ENCODE data around the gene KRT13.

Gene KRT13

DNA sequence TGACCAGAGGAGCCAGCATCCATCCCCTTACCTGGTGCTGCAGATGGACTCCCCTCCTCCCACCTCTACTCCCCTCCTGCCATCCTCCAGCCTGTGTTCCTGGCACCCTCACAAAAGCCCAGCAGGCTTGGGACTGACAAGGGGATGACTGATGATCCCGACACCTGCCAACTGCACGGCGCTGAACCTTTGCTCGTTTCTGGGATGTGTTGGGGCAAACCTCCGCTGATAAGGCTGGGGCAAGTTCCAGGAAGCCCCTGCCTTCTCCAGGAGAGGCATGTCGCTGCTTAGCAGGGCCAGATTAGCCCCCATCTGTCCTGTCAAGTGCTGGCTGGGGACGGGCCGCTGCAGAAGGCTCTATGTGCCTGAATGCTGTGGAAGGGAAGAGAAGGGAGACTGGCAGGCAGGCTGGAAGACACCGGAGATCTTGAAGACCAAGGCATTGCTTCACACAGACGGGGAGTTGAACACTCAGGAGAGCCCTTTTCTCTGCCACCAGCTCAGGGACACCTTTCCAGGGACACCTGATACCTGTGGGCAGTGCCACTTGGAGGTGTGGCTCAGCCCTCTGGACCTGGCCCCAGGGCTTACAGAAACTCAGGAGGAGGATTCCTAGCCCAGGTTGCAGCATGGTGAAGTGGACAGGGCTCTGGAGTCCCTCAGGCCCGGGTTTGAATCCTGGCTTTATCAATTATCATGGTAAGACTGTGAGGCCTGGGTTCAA, 14.3 kb upstream of the KRT13 start:
- DNase-seq (ENCODE audit: low read depth in 2 of 2) = no peak

DNA sequence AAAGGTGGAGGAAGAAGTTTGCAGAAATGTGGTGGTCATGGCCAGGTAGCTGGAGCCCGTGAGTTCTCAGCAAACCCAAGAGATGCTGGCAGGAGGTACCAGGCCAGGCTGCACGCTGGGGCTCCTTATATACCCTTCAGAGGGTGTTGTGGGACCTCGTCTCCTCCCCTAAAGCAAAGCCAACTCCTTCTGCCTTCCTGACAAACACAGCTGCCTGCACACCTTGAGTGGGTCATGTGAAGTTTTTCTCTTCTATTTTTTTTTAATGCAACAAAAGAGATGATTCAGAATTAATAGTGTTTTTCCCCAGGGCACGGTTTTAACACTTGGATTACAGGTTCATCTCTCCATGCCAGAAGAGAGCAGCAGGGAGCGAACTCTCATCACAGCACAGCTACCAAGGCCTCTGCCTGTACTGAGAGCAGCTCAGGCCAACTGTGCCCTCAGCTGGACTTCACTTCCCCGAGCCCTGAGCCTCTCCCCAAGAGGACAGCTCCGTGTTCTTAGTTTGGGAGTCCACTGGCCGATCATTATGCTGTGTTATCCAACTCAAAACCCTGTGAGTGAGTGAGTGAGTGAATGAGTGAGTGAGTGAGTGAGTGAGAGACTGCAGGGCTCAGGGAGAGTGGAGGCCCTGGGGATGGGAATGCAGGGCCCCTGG, 13.5 kb upstream of the KRT13 start, which contains the start of gene KRT15:
TSS of gene KRT15 (minus strand) at position 102 of the 661 bp plus-strand sequence. CDS start at position 39, 63 bp downstream.
- DNase-seq (ENCODE audit: low read depth in 2 of 2) = no peak

DNA sequence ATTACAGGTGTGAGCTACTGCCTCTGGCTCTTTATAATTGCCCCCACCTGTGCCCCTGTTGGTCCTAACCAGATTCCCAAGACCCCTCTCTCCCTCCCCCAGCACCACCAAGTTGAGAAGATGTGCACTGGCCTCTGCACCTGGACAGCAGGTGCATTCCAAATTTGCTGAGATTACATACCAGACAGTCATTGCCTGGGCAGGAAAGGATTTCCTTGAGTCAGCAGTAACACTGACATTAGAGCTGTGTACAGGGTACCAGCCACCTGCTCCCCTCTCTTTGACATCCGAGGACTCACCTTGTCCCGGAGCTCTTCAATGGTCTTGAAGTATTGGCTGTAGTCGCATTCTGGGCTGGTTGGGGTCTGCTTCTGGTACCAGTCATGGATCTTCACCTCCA, 12.6 kb upstream of the KRT13 start:
- DNase-seq (ENCODE audit: low read depth in 2 of 2) = no peak

DNA sequence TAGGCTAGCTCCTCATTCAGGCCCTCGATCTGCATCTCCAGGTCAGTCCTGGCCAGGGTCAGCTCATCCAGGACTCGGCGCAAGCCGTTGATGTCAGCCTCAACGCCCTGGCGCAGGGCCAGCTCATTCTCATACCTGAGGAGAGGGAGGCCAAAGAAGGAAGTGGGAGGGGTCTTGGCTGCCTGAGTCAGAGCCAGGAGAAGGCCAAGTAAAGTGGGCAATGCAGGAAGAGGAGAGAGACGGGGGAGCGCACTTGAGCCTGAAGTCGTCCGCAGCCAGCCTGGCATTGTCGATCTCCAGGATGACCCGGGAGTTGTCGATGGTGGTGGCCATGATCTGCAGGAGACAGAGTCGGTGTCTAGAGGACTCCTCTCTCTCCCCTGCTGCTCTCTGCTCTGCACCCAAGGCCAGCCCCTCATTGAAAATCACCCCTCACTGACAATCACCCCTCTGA, 11.4 kb upstream of the KRT13 start:
- no peak for DNase-seq (ENCODE audit: low read depth in 2 of 2)

DNA sequence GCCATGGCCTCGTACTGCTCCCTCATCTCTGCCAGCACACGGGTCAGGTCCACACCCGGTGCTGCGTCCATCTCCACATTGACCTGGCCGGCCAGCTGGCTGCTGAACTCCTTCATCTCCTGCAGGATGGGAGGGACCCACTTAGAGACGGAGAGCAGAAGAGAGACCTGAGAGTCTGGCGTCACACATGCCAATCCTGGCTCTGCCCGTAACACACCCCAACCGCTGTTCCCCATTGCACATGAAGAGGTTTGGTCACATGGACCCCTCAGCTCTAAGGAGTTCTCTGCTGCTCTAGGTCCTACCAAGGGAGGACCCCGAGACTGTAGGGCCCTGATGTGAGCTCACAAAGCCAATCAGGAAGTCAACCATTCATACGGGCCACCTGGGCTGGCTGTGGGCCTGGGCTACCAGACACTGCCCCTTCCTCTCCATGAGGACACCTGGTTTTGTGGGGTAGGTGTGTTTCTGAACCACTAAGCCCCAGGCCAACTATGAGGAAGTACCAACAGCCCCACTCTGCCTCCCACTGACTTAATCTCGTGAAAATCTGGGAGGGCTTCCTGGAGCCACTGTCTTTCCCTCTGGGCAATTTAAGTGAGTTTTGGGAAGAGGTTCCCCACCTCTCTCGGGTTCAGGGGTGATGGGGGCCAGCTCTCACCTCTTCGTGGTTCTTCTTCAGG, 10.9 kb upstream of the KRT13 start:
- no peak for DNase-seq (ENCODE audit: low read depth in 2 of 2)

DNA sequence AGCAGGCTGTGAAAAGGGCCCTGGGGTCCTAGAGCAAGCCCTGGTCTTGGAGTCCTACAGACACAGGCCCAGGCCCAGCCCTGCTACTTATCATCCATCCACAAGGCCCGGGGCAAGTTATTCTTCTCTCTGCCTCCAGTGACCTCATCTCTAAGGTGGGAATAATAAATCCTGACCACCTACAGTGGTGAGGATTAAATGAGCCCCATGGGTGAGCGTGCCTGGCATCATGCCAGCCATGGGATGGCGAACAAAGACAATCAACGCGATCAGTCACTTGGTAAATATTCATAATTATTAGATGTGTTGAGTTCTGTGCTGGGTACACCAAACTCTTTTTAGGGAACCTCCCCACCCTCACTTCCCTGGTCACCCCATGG, 7.7 kb upstream of the KRT13 start:
- no peak for DNase-seq (ENCODE audit: low read depth in 2 of 2)

DNA sequence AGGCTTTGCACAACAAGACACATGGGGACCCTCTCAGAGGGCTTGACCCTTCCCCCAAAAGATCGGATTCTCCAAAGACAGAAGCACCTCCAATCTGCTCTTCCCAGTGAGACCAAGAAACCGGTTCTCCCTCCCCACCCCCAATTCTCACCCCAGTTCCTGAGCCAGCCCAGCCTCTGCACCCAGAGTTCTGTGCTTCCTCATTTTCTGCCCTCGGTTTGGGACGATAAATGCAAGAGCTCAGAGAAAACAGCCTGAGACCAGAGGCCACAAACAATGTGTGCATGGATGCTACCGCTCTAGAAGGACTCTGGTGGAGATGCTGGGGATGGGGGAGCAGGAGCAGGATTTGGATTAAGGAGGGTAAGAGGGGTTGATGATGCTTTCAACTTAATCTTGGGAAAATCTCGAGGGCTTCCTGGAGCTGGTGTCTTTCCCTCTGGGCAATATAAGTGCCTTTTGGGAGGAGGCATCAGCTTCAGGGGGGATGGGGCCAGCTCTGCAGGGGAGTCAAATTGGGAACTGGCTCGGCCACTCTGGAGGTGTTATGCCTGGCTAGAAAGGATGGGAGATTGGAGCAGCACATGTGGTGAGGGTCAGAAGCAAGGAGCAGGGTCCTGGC, 7.2 kb upstream of the KRT13 start:
- DNase-seq (ENCODE audit: low read depth in 2 of 2) = no peak

DNA sequence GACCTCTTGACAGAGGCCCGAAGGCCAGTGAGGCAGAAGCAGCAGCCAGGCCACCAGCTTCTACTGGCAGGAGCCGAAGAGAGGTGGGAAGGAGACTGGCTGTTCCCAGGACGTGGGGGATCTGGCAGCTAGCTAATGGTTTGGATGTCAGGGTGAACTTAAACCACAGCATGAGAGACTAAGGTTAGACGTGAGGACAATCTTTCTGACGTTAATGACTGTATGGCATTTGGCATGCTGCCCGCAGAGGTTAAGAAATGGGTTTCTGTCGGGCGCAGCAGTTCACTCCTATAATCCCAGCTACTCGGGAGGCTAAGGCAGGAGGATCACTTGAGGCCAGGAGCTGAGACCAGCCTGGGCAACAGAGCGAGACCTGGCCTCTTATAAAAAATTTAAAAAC, 6.3 kb upstream of the KRT13 start:
- DNase-seq (ENCODE audit: low read depth in 2 of 2) = no peak

DNA sequence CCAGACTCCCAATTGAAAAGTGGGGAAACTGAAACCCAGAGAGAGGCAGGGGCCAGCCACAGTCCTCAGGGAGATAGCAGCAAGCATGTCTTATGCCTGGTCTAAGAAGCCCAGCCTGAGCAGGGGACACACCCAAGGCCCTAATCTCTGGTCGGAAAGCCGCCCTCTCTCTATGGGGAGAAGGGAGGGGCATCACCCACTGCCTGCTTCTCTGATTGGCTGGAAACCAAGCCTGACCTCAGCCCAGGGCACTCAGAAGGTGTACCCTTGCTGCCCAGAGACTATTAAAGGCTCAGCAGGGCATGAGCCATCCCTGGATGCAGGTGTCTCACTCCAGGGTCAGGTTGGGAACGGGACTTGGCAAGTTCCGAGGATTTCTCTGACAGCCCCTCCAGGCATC, 5.7 kb upstream of the KRT13 start:
- no peak for DNase-seq (ENCODE audit: low read depth in 2 of 2)

DNA sequence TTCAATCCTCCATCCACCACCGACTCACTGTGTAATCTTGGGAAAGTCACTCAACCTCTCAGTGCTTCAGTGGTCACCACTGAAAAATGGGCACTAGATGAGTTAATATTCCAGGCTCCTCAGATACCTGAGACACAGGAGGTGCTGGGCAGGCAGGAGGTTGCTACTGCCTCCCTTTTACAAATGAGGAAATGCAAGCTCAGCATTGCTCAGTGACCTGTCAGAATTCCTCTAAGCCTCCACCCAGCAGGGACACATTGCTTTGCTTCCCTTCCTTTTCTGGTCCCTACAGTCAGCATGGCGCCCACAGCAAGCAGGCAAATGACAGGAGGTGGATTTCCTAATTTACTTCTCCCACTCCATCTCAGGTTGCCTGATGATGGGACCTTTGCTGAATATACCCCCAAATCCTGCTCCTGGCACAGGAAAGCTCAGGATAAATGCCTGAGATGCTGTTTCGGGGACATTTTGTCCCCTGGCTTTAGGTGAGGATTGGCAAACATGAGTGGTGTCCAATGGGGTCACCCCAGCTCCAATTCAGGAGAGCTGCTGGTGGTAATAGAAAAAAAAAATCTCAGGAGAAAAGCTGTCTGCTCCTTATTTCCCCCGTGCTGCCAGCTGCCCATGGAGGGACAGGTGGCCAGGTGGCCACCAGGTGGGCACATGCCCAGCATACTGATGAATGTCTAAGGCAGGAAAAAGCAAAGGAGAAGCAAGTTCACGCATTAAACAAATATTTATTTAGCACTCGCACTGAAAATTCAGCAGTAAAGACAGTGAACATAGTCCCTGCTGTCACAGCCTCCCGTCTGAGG, 5.0 kb upstream of the KRT13 start:
- DNase-seq (ENCODE audit: low read depth in 2 of 2) = no peak

DNA sequence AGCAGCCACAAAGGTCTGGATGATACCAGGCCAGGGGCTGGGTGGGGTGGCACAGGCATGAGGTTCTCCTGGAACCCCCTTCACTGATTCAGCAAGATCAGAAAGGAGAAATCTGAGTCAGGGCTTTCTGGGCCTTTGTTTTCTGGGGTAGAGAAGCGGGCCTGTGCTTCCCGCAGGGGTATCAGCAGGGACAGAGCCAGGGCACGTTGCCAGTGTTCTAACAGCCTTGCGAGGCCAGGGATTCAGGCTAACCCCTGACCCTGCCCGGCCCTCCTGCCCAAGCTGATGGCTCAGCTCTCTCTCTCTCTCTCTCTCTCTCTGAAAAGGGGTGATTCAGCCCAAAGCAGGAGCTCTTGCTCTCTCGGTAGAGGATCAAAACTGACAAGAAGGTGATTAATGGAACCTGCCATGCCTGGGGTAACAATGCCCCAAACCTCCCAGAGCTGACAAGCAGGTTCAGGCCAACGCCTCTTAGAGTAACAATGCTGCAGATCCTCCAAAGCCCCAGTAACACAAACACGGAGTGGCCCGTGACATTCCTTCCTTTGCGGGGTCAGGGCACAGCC, 2.0 kb upstream of the KRT13 start:
- DNase-seq (ENCODE audit: low read depth in 2 of 2) = no peak

DNA sequence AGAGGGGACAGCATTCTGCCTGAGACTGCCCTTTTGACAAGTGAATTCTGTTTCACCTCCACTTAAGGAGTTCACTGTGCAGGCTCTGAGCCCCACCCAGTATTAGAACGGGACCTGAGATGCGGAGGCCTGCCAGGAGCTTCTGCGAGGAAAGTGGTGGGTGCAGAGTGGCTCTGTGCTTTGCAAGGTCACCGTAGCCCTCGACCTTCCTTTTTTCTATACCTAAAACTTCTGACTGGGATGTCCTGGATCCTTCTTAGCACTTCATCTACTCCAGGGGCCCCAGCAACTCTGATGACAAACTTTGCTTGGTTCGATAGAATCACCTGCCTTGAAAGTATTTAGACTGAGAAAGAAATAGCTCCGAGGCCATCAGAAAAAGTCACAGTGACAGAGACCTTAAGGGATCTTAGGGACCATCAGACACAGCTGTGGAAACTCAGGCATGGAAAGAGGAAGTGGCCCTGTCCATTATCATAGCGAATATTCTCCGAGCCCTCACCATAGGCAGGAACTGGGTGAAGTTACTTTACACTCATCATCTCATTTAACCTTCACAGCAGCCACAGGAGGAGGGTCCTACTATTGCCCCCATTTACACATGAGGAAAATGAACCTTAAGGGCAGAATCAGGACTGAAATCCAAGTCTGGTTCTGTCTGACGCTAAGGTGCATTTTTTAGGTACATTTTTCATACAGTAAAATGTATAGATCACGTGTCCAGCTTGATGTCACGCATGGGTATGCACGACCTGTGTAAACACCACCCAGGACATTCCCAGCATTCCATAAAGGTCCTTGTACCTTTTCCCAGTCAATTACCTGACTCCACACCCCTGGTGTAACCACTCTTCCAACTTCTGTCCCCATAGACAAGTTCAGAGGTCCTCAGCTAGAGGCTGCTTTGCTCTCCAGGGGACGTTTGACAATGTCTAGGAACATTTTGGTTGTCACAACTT, 676 bp upstream of the KRT13 start:
- no peak for DNase-seq (ENCODE audit: low read depth in 2 of 2)

DNA sequence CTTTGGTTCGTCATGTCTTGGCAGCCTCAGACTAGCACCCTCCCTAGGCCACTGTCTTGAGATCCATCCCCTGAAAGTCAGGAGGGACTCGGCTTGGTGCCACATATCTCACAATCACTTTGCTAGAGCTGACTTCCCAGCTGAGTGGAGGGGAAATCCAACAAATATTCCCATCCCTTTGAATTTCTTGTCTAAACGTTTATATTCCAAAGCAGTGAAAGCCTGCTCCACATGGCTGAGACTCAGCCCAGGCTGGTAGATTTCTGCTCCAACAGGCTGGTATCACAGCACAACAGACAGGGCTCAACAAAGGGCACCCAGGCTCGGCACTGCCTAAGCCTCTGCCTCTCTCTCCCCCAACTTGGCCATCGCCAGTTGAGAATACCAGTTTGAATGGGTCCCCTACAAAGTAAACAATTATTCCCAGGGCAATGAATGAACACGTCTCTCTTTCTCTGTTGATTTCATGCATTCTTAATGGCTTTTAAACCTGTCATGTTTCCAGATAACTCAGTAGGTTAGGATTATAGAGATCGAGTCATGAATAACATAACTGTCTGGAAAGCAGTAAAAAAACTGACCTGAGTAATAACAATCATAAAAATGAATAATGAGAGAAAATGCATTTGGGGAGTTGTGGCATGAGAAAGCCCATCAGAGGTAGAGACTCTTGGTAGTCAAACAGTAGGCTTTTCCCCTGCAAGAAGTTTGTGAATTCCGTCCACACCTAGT, 1.0 kb downstream of the KRT13 start:
- DNase-seq (ENCODE audit: low read depth in 2 of 2) = no peak

DNA sequence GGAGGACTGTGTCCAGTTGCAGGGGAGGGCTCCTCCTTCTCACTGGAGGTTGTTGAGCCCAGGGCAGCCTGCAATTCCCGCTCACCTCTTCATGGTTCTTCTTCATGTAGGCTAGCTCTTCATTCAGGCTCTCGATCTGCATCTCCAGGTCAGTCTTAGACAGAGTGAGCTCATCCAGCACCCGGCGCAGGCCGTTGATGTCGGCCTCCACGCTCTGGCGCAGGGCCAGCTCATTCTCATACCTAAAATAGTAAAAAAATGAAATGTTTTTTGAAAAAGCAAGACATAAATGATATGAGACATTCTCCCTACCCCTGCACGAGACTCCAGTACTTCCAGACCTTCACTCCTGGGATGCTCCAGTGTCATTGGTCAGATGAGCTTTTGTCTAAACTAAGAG, 2.2 kb downstream of the KRT13 start:
- DNase-seq (ENCODE audit: low read depth in 2 of 2) = no peak

DNA sequence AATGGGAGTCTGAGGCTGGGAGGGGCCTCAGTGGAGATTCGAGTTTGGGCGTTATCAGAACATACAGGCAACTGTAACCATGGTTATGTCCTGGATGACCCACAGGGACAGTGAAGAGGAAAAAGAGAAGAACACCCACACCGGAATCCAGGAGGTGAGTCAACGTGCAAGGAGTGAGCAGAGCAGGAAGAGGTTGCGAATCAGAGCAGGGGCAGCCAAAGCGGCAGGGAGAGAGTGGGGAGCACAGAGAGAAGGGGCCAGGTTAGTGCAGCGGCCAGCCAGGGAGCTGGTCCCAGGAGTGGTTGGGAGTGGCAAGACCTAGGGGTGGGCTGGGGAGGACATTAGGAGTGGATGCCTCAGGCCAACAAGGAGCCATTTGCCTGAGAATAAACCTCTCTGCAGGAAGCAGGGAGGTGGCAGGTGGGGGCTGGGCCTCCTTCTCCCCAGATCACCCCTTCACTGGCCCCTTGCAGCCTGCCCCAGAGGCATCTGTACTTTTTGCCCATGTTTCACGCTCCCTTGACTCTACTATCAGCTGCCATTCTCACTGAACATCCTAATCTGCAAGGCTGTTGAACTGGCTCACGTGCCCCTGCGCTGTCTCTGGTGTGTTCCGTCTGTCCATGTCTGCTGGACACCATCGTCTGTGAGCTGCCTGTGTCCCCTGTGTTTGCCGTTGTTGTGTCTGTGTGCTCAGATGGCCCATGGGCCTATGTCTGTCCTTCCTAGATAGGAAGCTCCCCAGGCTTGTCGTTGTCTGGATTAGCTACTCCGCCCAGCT, 5.1 kb downstream of the KRT13 start:
- DNase-seq (ENCODE audit: low read depth in 2 of 2) = no peak

DNA sequence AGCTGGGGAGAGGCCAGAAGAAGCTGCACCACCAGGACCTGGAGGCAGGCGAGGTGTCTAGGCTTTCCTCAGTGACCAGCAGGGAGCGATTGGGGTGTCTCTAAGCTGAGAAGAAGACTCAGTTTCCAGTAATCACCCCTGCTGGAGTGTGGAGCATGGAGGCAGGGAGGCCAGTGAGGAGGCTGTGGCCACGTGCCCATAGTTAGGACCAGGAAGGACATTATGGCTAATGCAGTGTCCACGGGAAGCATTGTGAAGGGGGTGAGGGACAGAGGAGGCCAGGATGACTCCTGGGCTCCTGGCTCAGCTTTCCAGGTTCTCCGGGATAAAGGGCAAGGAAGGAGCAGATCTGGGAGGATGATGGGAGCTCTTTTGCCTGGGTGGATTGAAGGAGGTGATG, 5.7 kb downstream of the KRT13 start:
- no peak for DNase-seq (ENCODE audit: low read depth in 2 of 2)

DNA sequence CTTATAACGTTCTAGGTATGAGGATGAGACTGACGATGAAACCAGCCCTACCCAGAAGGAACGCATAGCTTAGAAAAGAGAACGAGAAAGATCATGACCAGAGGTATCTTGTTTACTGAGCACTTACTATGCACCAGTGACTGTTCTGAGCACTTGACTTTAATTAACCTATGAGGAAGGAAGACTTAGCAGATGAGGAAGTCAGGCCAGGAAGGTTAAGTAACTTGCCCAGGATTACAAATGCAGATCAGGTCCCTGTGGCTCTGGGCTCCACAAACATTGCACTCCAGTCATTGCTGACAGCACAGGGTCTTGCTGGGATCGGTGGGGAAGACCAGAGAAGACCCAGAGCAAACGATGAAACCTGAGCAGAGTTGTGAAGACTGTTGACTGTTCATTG, 7.1 kb downstream of the KRT13 start:
- DNase-seq (ENCODE audit: low read depth in 2 of 2) = no peak

DNA sequence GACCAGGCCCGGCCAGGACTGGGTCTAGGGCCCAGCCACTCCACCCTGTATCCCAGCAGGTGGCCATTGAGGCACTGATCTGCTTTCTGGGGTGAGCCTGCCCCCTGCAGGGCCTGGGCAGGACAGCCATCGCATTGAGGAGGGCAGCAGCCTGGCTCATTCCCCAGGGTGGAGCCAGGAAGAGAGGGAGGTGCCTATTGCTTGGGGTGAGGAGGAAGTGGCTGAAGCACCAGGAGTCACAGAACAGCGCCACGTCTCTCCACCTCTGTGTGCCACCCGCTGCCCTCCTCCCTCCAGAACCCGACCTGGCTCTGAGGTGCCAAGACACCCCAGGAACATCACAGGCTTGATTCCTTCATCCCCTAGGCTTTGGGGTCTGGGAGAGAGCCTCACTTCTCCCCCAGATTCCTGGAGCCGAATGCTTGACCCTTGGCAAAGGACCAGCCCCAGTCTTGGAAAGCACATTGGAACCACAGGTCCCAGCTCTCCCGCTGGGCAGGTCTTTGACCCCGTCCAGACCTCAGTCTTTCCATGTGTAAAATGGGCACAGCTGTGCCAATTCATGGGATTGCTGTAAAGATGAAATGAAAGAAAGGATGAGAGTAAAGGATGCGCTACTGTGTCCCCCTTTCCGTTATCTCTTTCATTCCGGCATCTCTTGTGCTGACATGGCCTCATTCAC, 8.5 kb downstream of the KRT13 start:
- peak in 1 of 2 donors; percentile 8 for DNase-seq (ENCODE audit: low read depth in 2 of 2)

All from stimulated activated CD8-positive, alpha-beta memory T cell treated with anti-CD3 and anti-CD28 coated beads, Interleukin-15, amount 100 ng/mL, for 4 hours (primary cell).